Vagina (tissue), 2 donors: ENCODE results near the gene UBL3.

Experiments used
- CTCF ChIP-seq, 3 experiments: fragments of 450-650 bp in 2 of 3; fragments of 200-600 bp in 1 of 3; sonication (generic) in 1 of 3; IDR thresholded peaks; one replicate each; pipeline ENCODE4 v1.5.1; 2017 to 2019; ENCODE audit warnings: antibody characterized with exemption in 3 of 3, mild to moderate bottlenecking in 2 of 3, moderate library complexity in 2 of 3
- POLR2A ChIP-seq, 2 donors: fragments of 450-650 bp; IDR thresholded peaks; one replicate each; pipeline ENCODE4 v1.6.1; 2017; ENCODE audit warnings: antibody characterized with exemption in 2 of 2, mild to moderate bottlenecking in 2 of 2, moderate library complexity in 2 of 2
- POLR2AphosphoS5 ChIP-seq, 2 donors: sonication (generic); formaldehyde crosslinking; IDR thresholded peaks; one replicate each; pipeline ENCODE4 v1.9.0; 2017; ENCODE audit warnings: antibody characterized with exemption in 2 of 2, mild to moderate bottlenecking in 2 of 2, low read depth in 1 of 2; ENCODE audit not compliant: insufficient read depth in 1 of 2

- no peak for TF ChIP-seq CTCF (IDR thresholded peaks at IDR 0.05)
- TF ChIP-seq POLR2AphosphoS5 (IDR thresholded peaks at IDR 0.05; ENCODE audit: insufficient read depth in 1 of 2, low read depth in 1 of 2) = no peak
- TF ChIP-seq POLR2A (IDR thresholded peaks at IDR 0.05) = no peak
Measured at GRCh38 chr13:29861694-29862110, 11.3 kb upstream of the UBL3 start.
